Epidermal melanocyte (primary cell): ENCODE results near the gene TNIP2.

Experiments
- DNase-seq: peaks from one replicate; pipeline ENCODE4 v3.0.0; 2011; ENCODE audit warnings: low spot score; ENCODE audit not compliant: insufficient read length

The TNIP2 gene, protein sequence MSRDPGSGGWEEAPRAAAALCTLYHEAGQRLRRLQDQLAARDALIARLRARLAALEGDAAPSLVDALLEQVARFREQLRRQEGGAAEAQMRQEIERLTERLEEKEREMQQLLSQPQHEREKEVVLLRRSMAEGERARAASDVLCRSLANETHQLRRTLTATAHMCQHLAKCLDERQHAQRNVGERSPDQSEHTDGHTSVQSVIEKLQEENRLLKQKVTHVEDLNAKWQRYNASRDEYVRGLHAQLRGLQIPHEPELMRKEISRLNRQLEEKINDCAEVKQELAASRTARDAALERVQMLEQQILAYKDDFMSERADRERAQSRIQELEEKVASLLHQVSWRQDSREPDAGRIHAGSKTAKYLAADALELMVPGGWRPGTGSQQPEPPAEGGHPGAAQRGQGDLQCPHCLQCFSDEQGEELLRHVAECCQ

DNA sequence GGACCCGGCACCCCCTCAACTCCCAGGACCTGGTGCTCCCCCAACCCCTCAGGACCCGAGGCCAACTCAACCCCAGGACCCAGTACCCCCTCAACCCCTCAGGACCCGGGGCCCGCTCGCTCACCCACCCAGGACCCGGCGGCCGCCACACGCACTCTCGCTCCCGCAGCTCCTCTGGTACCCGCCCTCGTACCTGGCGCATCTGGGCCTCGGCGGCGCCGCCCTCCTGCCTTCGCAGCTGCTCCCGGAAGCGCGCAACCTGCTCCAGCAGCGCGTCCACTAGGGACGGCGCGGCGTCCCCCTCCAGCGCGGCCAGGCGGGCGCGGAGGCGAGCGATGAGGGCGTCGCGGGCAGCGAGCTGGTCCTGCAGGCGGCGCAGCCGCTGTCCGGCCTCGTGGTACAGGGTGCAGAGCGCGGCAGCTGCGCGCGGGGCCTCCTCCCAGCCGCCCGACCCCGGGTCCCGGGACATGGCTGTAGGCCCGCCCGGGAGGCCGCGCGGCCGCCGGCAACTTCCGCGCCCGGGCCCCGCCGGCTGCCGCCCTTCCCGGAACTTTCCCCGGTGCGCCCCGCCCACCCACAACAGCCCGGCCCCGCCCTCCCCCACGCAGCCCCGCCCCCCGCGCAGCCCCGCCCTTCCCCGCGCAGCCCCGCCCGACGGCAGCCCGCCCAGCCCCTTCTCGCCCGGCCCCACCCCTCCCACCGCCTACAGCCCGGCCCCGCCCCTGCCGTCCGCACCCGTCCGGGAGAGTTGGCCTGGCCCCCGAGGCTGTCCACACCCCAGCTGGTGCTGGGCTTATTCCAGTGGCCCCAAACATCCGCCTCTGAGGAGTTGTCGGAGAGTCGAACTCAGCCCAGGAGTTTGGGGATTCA, at the start of gene TNIP2:
TNIP2 (minus strand) TSS at position 516 of the 870 bp plus-strand sequence; CDS start at position 469, 47 bp downstream.
- peak; percentile 92 for DNase-seq

DNA sequence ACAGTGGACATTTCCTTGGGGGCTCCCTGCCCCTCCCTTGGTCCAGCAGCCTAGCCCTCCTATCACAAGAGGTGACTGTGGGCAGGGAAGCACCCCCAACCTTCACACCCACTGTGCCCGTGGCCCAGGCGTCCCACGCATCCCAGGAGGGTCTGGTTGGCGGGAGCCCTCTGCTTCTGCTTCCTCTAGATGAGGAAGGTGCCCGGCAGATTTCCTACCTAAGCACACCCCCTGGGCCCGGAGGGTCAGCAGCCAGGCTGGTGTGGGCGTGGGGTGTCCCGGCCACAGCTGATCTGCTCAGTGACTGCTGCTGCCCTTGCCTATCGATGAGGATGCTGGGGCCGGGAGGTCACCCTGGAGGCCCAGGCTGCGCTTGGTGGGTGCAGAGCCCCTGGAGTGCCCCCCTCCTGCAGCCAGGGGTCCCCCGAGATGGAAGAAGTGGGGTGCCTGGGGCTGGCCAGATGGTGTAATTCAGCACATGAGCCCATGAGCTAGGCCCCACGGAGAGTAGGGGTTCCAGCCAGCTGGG, 48.9 kb upstream of the TNIP2 start:
- no peak for DNase-seq

DNA sequence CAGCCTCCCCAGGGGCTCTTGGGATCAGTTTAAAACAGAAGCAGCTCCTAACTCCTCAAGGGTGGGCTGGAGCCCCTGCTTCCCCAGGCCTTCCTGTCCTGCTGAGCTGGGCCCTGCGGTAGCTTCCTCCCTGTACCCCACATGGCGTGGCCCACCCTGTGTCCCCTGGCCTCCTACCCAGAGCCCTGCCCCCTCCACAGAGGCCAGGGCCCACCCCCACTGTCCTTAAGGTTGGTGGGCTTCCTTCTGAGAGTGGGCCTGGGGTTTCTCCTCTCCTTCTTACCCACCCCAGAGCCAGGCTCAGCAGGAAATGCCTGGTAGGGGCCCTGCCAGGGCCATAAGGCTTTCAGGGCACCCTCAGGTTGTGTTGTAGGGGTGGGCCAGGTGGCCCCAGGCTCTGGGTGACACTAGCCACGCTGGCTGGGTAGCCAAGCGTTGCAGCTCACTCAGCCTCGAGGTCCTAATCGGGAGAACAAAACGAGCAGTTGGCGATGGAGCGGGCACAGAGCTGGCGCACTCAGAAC, 48.4 kb upstream of the TNIP2 start:
- no peak for DNase-seq

DNA sequence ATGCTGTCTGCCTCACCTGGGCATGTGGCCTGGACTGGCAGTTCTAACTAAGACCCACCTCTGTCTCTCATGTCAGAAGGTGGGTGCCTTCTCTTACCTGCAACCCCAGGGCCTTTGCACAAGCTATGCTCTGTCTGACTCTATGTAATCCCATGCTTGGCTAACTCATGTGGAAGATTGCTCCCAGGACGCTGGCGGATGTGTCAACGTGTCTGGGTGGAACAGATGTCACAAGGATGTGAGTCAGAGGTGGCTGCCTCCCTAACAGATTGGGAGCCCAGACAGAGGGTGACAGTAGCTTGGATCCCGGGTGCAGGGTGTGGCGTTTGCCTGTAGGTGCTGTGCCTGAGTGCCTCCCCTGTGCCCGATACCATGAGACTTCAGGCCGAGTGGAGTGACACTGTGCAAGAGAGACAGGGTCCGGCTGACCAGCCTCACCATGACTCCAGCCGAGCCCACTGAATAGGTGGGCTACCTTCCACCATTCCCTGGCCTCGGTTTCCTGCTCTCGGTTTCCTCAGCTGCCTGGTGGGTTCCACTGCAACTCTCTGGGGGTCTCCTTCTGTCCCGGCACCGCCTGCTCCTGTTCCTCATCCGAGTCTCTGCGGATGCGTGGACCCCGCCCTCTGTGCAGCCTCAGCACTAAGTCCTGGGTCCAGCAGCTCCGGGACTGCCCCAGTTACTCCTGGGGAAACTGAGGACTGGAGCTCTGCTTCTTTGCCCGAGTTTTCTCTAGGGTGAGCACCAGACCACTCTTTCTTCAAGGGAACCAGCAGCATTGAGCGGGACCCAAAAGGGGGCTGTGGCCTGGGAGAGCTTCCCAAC, 47.7 kb upstream of the TNIP2 start:
- no peak for DNase-seq

DNA sequence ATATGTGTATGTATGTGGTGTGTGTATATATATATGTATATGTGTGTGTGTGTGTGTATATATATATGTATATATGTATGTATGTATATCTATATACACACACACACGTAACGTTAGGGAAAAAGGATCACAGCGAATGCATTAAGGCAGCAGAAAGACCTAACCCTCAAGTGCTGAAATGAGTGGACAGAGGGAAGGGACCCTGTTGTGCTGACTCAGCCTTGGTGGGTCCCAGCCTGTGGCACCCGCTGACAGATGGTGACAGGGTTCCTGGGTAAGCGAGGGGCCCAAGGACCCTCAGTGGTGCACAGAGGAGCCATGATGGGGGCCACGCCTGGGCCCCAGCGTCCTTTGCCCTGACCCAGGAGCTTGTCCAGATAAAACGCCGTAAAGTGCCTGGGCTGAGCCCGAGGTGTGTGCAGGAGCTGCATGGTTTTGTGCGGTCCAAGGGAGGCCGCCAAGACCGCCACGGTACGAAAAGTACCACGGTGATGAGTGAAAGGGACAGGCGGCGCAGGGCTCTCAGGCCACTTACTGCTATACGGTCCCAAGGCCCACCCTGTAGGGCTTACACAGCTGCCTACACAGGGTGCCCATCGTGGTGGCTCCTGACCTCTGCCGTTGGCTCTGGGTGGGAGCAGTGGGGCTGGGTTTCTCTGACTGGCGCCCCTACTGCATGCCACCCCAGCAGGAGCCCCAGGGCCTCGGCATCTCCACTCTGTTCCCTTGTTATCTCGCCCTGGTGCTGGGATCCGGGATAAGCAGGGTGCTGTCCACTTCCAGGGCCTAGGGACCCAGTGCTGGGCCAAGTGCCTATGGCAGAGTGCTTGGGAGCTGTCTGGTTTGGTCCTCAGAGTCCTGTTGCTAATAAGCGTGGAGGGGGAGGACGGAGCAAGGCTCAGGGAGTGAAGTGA, 46.7 kb upstream of the TNIP2 start:
- no peak for DNase-seq

DNA sequence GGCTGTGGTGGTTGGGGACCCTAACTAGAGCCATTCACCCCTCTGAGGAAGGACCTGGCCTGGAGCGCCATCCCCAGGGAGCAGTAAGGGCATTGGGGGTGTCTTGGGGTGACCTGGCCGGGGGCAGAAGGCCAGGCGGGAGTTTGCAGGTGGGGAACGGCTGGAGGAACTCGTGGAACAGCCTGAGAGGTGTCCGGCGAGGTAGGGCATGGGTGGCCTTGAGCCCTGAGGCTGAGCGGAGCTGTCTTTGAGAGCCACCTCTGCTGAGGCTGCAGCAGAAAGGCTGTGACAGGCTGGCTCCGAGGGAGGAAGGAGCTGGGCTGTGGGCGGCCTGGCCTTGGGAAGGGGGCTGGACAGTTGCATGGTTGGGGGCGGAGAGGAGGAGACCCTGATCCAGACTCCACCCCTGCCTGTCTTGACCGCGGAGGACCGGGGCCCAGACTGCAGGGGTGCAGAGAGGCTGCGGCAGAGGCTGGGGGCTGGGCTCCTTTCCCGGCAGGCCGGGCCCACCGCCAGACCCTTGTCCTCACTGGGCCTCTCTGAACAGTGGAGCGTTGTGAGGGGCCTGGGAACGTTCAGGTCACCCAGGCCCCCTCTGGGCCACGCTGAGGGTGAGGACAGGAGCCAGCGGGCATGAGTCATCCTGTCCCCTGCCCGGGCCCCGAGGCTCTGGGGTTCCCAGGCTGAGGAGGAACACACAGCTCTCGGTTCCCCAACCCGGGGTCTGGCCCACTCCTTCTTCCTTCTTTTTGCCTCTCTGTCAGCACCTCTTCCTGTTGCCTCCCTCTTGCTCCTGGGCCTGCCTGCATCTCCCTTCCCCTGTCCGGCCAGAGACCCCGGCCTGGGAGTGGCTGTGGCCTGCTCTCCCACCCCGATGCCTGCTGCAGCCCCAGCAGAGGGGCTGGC, 44.8 kb upstream of the TNIP2 start:
- DNase-seq, result no peak

DNA sequence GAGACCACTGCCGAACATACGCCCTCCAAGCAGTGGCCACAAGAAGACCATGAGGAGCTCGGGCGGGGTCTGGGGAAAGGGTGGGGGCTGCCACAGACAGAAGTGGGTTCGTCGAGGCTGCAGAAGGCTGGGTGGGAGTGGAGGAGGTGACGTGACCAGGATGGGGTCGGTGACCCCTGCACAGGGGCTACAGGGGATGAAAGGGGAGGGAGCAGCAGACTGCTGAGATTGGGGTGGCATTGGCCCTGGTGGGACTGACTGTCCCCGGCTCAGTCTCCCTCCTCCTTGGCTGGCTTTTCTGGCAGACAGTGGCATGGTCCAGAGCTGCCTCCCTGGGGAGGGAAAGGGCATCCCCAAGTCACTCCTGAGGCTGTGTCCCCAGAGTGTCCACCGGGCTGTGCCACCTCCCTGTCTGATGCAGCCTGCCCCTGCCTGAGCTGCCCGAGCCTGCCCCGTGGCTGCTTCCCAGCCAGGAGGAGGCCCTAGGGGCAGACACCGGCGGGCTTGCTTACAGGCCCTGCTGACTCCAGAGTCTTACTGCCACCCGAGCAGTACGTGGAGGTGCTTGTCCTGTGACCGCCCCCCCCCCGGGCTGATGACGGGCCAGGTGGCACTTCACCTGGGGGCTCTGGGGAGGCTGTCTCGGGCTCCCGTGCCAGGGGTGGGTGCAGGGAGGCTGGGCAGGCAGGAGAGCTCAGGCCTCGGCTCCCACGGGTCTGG, 44.0 kb upstream of the TNIP2 start:
- DNase-seq, result no peak

DNA sequence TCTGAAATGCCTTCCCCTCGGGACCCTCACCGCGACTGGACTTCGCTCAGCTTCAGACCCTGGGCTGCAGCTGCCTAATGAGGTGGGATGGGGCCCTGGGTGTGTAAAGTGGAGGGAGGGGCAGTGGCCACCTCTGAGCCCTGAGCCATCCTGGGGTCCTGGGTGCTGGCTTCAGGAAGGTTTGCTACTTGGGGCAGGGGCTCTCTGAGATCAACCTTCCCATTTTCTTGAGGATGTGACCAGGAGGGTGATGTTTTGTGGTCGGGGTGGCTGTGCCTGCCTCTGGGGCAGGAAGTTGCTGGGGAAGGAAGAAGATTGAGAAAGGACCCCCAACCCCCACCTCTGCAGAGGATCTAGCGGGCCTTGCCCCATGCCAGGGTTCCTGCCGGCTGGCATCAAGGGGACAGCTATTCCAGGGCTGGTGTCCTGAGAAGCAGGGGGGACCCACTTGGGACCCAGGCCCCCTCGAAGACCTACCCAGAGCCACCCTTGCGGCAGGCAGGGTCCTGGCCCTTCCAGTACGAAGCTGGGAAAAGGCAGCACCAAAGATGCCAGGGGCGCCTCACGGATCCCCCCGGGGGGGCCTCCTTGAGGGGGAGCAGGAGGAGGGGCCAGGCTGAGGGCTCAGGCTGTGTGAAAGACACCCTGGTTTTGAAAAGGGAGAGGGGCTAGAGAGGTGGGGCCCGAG, 43.2 kb upstream of the TNIP2 start:
- DNase-seq, result no peak

DNA sequence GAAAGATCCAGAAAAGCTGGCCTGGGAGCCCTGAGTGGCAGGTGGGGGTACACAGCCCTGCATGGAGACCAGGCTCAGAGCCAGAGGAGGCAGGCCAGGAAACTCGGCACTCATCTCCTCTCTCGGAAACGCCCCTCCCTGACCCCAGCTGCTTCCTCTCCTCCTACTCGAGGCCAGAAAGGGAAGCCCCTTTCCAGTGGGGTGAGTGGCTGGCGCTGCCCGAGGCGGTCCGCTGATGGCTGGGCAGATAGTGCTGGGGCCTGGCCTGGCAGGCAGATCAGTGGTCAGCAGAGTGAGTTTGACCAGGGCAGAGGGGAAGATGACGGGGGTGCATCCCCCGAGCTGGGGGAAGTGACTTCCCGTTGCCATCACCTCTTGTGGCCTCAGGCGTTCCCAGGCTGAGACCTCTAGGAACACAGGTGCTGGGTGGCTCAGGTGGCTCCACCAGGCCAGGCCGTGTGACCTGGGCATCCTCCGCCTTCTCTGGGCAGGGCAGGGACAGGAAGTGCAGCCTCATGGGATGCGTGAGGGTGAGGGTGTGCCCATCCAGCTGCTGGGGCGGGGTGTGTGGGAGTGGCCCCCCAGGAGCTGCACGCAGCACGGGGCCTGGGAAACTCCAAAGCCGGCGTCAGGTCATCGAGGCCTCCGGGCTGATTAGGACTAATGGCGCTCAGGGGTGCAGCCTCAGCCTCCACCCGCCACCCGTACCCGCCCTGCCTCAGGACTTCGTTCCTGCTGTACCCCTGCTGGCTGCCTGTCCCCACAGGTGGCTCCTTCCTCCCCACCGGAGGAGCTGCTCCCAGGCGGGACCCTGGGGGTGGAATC, 42.5 kb upstream of the TNIP2 start:
- no peak for DNase-seq

DNA sequence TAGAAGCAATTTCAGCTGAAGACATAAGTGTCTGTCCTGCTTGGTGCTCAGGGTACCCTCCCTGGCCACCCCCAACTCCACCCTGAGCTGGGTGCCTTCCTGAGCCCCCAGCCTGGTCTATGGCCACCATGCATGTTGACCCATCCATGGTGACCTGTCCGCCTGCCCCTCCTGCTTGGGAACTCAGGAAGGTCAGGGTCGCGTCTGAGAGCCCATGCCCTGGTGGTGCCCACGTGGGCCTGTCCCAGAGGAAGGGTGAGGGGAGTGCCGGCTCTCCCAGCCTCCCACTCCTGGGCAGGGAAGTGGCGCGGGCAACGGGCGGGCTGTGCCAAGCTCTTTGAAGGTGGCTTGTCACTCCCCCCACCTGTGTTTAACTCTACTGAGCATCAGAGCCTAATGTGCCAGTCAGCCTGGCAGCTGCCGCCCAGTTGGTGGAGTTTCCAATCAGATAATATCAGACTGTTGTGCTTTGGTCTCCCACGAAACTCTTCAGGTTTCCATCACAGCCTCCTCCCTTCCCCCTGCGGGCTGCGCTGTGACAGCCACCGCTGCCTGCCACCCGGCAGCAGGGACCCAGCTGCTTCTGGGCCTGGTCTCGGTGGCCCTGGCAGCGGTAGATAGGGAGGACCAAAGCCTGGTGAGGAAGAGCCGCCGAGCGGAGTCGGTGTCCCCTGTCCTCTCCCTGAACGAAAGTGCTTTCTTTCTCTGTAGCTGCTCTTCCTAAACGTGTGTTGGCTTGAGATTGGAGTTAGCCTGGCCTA, 41.6 kb upstream of the TNIP2 start:
- DNase-seq, result no peak

DNA sequence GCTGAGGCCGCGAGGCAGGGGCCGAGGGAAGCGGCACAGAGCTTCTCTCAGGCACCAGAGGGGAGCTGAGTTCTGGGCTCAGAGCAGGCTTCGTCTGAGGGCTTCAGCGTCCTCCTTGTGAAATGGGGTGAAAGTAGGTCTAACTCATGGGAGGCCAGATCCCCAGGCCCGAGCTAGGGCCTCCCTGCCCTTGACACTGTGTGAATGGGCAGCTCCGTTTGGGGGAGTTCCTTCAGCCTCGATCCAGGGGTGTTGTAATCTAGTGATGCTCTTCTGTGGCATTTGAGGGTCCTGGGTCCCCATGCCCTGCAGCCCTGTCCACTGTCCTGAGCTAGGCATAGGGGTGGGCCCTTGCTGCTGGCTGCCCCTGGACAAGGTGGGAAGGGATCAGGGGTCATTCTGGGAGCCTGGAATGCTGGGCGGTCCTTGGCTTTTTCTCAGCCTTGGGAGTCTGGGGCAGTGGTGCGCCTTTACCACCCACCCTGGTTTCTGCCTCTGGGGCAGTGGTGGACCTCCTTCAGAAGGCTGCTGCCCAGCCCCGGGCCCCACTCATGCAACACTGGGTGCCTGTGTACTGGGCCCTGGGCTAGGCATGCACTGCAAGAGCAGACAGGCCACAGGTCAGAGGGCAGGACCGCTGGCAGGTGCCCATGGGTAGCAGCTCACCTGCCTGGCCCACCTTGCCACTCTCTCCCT, 40.9 kb upstream of the TNIP2 start:
- no peak for DNase-seq

DNA sequence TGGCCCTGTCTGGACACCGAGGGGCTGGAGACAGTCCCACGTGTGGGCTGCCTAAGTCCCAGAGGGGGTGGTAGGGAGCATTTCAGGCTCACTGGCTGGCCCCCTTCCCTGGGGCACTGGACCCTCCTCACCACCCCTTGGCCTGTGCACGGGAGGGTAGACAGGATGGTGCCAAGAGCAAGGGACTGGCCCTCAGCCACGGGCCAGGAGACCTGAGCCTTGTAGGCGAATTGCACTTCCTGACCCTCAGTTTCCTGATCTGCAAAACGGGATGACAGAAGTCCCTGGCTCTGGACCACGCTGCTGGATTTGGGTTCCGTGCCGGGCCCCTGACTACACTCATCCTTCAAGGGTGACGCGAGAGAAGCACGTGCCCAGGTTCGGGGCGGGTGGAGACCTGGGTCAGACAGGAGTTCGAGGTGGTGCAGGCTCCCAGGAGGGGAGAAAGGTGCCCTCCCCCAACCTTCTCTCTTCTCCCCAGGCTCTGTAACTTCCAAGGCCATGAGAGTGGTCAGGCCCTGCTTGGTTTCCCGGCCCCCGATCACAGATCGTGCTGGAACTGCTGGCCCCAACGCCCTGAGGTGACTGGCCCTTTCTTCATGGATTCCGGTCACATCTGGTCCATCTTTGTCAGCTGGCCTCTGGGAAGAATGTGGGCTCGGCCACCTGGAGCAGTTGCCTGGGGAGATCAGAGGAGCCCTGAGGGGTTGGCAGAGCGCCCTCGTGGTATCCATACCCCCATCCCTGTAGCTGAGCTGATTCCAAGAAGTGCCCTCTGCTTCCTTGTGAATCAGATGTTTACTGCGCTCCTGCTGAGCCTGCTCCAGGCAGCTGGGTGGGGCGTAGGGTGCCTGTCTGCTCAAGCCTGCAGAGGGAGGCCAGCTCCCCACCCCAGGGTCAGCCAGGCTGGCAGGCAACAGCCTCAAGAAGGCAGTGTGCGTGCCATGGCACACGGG, 40.0 kb upstream of the TNIP2 start:
- DNase-seq, result no peak

DNA sequence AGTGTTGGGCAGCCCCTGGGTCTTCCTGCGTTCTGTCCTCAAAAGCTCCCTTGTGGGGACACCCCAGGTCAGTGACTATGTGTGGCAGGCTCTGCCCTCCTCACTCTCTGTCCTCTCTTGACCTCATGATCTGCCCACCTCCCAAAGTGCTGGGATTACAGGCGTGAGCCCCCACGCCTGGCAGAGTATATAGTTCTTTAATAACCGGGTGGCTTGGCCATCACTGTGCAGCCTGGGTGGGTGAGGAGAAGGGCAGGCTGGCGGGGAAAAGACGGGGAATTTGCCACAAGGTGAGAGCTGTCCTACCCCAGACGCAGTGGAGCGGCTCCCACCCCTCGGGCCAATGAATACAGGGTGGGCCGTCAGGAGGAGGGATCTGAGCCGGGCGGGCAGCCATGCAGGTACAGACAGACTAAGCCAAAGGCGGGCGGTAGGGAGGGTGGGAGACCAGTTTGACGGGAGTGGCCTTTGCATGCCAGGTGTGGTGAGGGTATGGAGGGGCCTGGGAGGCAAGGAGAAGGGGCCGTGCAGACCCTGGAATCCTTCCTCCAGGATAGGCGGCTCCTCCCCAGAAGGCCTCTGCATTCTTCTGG, 39.3 kb upstream of the TNIP2 start:
- DNase-seq, result no peak
